AG09319 (cell line): ENCODE results near the gene SCN5A.

Experiments
- DNase-seq: peaks from one replicate; pipeline ENCODE4 v3.0.0-alpha.2; 2010; ENCODE audit warnings: low read depth; ENCODE audit errors: extremely low read depth
- CTCF ChIP-seq: IDR thresholded peaks from 2 replicates; pipeline ENCODE4 v1.5.1; 2011; ENCODE audit warnings: low read depth, mild to moderate bottlenecking, inconsistent platforms, low read length, moderate library complexity

SCN5A gene

GRCh38 chr3:38579141-38579540 is 70.3 kb downstream of the SCN5A start:
- DNase-seq = no peak
- TF ChIP-seq CTCF = no peak

GRCh38 chr3:38578551-38578950 is 70.9 kb downstream of the SCN5A start:
- no peak for DNase-seq

DNA sequence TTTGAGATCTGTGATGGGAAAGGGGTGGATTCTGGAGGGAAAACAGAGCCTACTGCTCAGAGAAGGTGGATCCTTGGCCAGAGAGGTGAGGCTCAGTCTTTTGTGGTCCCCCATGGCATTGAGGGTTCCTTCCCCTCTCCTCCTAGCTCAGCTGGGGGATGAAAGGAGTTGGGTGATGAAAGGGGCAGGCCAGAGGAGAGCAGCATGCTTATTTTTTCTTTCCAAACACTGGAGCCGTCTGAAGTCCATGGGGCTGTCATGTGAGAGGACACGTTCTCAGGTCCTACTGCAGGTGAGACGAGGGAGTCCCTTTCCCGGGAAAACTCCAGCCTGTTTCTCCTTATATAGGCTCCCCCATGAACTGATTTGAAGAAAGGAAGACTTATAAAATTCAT is 71.4 kb downstream of the SCN5A start:
- DNase-seq = no peak
- no peak for TF ChIP-seq CTCF

More at GRCh38 chr3:38578551-38578950, 70.9 kb downstream of the SCN5A start:
- no peak for TF ChIP-seq CTCF

- no peak for DNase-seq
- no peak for TF ChIP-seq CTCF
Measured at GRCh38 chr3:38577371-38578080, 72.0 kb downstream of the SCN5A start.

DNA sequence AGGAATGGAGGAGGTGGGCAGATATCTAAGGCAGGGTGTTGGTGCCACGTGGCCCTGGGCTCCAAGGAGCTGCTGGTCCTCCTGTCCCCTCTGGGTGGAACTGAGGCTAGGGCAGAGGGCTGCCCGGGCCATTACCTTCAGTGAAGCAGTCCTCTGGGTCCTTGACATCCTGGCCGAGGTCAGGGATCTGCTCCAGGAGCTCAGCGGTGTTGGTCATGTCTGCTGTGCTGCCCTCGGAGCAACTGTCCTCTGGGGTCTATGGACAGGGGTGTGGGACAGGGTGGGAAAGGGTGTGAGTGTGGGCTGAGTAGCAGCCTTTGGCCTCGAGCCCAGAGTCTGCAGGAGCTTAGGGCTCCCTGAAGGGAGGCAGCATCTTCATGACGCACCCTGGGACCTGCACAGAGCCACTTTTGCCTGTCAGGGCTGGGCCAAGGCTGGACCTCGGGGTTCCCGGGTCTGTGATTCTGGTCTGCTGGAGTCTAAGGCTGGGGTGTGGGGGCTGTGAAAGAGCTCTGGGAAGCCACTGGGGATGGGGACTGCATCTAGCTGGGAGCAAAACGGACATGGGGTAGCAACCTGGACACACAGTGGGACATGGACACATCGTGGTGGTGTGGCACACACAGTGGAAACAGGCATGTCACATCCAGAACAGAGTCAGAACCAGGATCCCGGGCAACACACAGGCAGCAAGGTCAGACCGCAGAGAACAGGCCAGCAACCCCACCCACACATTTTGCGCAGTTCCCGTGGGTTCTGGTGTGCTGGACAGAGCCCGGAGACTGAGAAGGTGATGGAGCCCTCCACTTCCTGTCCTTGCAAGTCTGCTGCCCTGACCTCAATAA is 72.7 kb downstream of the SCN5A start:
- TF ChIP-seq CTCF = no peak
- no peak for DNase-seq

GRCh38 chr3:38576131-38576525 is 73.4 kb downstream of the SCN5A start:
- DNase-seq = no peak
- TF ChIP-seq CTCF = no peak

DNA sequence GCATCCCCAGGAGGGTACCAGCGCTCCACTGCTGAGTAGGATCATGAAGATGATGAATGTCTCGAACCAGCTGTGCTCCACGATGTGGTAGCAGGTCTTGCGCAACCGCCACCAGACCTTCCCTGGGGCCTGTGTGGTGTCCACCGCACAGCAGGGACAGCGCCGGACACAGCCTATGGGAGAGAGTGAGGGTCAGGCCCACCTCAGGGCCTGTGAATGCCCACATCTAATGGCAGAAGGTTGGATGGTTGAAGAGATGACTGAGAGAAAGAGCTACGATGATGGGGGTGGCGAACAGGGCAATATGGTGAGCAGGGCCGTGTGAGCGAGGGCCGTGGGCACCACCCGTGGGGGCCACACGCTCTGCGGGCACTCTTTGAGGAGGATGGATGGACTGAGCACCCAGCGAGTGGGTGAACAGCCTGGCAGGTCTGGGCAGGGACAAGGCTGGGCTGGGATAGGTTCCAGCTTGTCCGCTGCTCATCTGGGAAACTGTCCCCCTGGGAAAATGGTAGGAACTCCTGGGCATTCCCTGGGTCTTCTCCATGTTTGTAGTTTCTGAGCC is 74.1 kb downstream of the SCN5A start:
- no peak for DNase-seq
- TF ChIP-seq CTCF = no peak
